NCI-H345 treated with DMSO at 0.1 percent for 48 hours (cell line): ENCODE results near the gene RPL22L1.
A peak's percentile ranks its signal among the peaks of the same experiment; 100 is the strongest.
"Not testable (repeated sequence)": the region's sequence is repeated elsewhere in the genome, so short reads cannot be mapped to it uniquely, and the experiment has no call there.

Source experiments
- DNase-seq: peaks from one replicate; lab custom pipeline; 2025; ENCODE audit not compliant: unreplicated experiment; lab: John Stamatoyannopoulos, UW

The RPL22L1 gene

GRCh38 chr3:170884109-170884930, 14.3 kb upstream of the RPL22L1 start:
- not testable (repeated sequence) for DNase-seq

GRCh38 chr3:170878688-170879087, 8.7 kb upstream of the RPL22L1 start:
- not testable (repeated sequence) for DNase-seq

- not testable (repeated sequence) for DNase-seq
These were observed 7.3 kb upstream of the RPL22L1 start for GRCh38 chr3:170877311-170877710.

GRCh38 chr3:170876537-170876936, 6.5 kb upstream of the RPL22L1 start:
- DNase-seq, result no peak

GRCh38 chr3:170869239-170869590, 780 bp downstream of the RPL22L1 start:
- no peak for DNase-seq

GRCh38 chr3:170868577-170869238, 1.3 kb downstream of the RPL22L1 start:
- no peak for DNase-seq

- no peak for DNase-seq
These were observed 2.7 kb downstream of the RPL22L1 start for GRCh38 chr3:170867143-170867937.

- no peak for DNase-seq
These were observed 3.5 kb downstream of the RPL22L1 start for GRCh38 chr3:170866499-170866898.

GRCh38 chr3:170865209-170866094, 4.5 kb downstream of the RPL22L1 start:
- no peak for DNase-seq

GRCh38 chr3:170864525-170865208, 5.3 kb downstream of the RPL22L1 start:
- no peak for DNase-seq

GRCh38 chr3:170863816-170864215, 6.2 kb downstream of the RPL22L1 start:
- no peak for DNase-seq

- no peak for DNase-seq
These were observed 7.2 kb downstream of the RPL22L1 start for GRCh38 chr3:170862618-170863374.

- DNase-seq, result no peak
These were observed 11.4 kb downstream of the RPL22L1 start for GRCh38 chr3:170858599-170858998.

- DNase-seq, result no peak
These were observed 17.7 kb downstream of the RPL22L1 start for GRCh38 chr3:170852324-170852723.

GRCh38 chr3:170848292-170848917, 21.6 kb downstream of the RPL22L1 start:
- DNase-seq, result peak; percentile 1

GRCh38 chr3:170844377-170844776, 25.6 kb downstream of the RPL22L1 start:
- no peak for DNase-seq

- DNase-seq, result no peak
These were observed 29.6 kb downstream of the RPL22L1 start for GRCh38 chr3:170840291-170840859.

GRCh38 chr3:170839518-170840100, 30.4 kb downstream of the RPL22L1 start:
- no peak for DNase-seq
